OCI-M2 (cell line): ENCODE measurements around the gene TMEM14B.
A peak's percentile ranks its signal among the peaks of the same experiment; 100 is the strongest.
"Not testable (repeated sequence)": the region's sequence is repeated elsewhere in the genome, so short reads cannot be mapped to it uniquely, and the experiment has no call there.

ENCODE experiments used
- DNase-seq: peaks from one replicate; lab custom pipeline; 2025; ENCODE audit not compliant: unreplicated experiment; lab: John Stamatoyannopoulos, UW

Gene TMEM14B

DNA sequence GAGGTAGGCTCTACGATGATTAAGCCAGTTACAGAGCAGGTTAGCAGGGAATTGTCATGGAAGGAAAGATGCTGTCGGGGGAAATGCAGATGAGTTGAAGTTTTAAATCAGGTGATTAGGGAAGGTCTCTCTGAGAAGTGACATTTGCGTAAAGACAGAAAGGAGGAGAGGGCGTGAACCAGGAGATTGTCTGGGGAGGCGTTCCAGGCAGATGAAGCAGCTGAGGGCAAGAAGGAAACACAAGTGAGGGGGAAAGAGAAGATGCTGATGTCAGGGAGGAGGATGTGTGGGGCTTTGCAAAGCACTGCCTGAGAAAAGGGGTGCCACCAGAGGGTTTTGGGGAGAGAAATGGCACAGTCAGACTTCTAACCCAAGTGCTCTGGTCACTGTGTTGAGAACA lies 2.5 kb upstream of the TMEM14B start:
- no peak for DNase-seq

DNA sequence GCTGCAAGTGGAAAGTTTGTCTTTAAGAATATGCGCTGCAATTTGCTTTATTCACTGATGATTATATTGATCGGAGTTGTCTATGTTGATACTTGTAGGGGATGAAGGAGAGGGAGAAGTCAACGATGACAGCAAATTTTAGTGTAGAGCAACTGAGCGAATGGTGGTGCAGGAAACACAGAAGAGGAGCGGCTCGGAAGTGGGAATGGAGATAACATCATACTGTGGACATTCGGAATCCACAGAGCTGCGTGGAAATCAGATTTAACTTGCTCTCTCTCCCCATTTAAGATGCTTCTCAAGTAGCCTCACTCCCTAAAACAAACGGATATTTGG lies 722 bp upstream of the TMEM14B start:
- DNase-seq: no peak

GRCh38 chr6:10749734-10750133 lies 2.1 kb downstream of the TMEM14B start:
- DNase-seq: peak; percentile 84

DNA sequence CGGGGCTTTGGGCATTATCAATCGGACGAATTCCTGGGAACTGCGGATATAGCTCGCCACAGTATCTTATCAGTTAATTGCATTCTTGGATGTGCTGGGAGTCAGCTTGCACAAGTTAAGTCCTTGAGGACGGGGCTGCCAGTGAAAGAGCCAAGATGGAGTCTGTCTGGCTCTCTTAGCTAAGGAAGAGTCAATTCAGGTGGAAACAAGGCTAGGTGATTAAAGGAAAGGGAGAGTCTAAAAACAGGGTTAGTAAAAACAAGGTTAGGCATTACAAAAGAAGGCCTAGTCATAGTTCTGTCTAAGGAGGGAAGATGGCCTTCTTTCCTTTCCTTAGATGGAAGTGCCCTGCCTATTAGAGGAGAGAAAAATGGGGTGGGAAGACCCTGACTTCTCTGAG lies 3.0 kb downstream of the TMEM14B start:
- not testable (repeated sequence) for DNase-seq

GRCh38 chr6:10751757-10752156 lies 4.2 kb downstream of the TMEM14B start:
- not testable (repeated sequence) for DNase-seq

DNA sequence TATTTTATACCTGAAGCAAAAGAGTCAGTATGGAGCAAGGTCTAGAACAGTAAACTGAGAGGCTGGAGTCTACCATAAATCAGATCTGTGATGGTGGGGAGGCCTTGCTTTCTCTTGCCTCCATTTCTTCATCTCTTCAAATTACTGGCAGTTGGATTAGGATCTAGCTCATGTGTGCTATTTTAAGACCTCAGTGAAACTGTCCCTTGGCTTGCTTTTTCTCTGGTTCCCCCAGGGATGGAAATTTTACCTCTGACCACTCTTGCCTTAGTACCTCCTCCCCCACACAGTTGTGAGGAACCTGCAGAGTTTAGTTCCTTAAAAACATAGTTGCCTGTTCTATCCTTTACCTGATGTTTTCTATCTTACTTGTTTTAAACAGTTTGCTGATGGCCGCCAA lies 8.5 kb downstream of the TMEM14B start:
- no peak for DNase-seq

GRCh38 chr6:10759312-10759839 lies 11.8 kb downstream of the TMEM14B start:
- DNase-seq: no peak

DNA sequence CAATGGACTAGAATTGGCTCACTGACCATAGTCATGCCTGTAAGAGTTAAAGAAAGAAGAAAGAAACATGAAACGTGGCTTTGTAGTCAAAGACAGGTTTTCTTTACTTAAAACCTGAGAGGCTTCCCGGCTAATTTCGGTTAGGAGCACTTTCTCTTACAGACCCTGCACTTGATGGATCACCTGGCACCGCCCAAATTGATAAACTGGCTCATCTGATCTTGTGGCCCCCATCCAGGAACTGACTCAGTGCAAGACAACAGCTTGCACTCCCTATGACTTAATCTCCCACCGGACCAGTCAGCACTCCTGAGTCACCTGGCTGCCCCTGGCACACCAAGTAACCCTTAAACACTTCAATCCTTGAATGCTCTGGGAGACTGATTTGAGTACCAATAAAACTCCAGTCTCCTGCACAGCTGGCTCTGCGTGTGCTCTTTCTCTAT lies 12.3 kb downstream of the TMEM14B start:
- no peak for DNase-seq

DNA sequence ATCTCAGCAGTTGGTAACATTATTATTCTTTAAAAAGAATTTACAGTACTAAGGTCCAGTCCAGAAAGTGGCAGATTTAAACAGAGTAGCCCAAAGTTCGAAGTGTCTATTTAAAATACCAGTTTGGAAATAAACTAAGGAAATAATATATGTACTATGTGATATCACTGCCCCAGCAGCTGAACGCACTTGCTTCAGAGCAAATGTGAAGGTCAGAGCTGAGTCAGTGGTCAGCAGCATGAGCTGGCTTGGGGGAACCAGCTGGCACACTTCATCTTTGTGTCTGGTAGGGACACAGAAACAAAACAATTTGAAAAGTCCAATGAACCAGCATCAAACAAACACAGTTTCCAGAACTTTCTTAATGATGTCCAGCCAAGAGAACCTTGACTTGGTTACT lies 15.4 kb downstream of the TMEM14B start:
- DNase-seq: no peak

DNA sequence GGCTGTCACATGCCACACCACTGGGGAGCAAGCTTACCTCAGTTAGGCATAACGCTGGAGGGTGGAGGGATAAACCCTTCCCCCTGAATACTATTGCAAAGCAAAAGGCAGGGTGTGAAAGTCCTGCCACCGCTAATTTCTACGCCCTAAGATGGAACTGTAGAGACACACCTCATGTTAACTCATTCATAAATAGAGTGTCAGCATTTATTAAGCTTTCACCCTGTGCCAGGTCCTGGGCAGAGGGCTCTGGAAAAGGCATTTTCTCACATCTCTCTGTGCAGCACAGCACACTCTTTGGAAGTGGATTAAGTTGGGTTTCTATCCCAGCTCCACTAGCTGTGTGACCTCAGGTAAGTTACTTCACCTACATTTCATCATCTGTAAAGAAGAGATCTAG lies 21.8 kb downstream of the TMEM14B start:
- no peak for DNase-seq

GRCh38 chr6:10771371-10771894 lies 23.8 kb downstream of the TMEM14B start:
- DNase-seq: peak; percentile 93

- DNase-seq: no peak
Observed at GRCh38 chr6:10778230-10778629, 30.6 kb downstream of the TMEM14B start.

DNA sequence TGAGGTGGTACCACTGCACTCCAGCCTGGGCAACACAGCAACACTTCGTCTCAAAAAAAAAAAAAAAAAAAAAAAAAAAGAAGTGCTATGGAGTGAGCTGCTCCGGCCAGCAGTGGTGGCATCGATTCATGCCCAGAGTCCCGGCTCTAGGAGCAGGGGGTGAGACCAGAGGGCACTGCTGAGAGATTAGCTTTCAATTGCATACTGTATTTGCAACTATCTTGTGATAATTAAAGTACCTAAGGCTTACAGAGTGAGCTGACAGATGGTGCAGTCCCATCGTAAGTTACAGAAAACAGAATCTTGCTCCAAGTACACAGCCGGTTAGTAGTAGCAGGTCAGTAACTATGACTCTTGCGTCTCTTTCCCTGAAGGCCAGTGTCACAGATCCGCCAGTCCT lies 31.5 kb downstream of the TMEM14B start:
- DNase-seq: no peak

DNA sequence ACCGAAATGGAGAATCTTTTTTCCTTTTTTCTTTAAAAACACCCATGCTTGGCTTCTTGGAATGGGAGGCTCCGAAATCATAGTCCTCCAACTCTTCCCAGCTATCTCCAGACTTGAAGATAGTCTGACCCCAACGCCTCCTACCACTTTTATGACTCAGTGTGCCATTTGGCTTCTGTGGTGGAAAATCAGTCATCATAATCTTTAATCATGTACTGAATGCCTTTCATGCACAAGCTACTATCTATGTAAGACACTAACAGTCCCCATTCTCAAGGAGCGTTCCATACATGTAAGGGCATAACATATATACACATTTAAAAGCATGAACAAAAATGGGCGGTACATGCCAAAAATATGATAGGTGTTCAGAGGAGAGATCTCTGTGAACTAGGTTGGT lies 44.1 kb downstream of the TMEM14B start:
- no peak for DNase-seq

DNA sequence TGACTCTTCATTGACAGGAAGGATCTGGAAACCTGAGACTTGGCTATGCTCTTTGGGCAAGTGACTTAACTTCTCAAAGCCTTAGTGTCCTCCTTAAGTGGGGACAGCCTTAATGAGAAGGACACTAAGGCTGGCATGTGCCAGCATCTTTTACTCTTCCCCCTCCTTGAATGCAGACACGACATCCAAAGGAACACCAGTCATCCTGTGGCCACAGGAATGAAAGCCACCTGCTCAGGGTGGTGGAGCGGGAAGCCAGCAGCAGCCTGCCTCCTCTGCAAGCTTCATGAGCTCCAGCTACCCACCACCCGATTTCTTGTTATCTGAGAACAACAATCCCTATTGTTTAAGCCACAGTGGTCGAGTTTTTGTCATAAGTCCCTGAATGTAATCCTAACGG lies 44.5 kb downstream of the TMEM14B start:
- no peak for DNase-seq

DNA sequence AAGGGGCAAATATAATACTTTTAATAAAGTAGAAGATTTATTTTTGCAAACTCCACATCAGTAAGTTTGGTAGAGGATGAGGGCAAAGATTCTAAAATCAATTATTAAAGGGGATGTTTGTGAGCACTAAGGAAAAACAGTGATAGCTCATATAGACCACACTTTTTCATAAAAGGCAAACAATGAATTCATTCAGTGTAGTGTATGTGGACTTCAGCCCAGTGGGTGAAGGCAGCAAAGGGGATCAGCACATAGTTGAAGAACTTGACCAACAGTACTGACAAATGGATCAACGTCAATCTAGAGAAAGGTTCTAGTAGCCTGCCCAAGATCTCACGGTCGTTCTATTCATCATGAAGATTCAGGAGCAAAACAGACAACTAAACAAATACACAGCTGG lies 45.4 kb downstream of the TMEM14B start:
- no peak for DNase-seq

DNA sequence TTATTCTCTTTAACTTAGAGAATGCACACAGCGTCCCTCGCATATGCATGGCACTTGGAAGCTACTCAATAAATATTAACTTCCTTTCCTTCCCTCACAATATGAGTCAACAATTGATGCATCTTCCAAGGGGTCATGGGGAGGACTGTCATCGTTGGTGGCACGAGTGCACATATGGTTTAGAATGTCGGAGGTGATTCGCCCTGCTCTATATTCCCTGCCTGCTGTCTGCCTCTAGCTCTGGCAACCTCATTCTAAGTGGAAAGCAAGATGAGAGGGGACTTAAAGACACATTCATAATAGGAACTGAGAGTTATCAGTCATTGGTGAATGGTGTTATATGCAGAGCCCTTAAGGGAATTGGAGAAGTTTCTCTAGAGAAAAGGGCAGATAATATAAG lies 46.1 kb downstream of the TMEM14B start:
- no peak for DNase-seq

DNA sequence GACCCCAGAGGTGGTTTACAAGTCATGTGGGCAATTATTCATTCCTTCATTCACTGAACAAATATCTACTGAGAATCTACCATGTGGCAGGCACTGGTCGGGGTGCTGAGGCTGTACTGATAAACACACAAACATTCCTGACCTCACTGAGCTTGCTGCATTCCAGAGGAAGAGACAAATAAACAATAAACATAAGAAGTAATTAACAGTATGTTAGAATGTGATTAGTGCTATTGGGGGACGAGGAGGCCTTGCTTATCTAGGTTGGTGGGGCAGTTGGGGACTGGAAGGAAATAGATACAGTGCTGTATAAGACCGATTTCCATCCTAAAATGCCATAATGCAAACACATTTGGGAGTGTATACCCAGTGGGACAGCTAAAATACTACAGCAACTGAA lies 46.6 kb downstream of the TMEM14B start:
- DNase-seq: peak; percentile 95

- DNase-seq: no peak
Observed at GRCh38 chr6:10800810-10801209, 53.2 kb downstream of the TMEM14B start.

DNA sequence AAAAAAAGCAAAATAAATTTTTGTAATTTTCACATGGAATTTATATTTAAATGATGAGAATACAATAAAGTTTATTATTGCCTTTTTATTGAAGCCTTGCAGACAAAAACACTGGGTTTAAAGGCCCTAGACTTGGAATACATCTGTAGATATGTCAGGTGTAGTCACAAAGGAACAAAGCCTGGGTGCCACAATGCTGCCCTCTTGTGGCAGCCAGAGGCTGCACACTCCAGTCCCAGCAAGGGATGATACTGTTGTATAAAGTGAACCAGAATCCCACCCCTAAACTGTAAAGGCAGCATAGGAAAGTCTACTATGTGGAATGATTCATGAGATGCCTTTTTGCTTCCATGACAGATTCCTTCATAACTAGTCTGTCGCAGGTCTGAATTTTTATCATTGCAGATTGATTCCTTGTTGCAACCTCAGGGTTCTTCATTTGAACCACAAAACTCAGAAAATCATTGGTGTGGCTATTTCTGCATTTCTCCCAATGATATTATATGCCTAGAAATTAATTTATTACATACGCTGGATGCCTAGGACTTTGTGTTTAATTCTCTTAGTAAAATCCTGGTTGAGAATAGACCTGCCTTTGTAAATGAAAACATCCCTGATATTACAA lies 53.7 kb downstream of the TMEM14B start:
- DNase-seq: peak; percentile 66
